M059J (cell line): ENCODE data around the gene FRMD4A. TPM values are rescaled to one million over a fixed set of nuclear protein-coding genes. Genes with fewer than 3 reads are reported as not detected.

Source experiments
- DNase-seq: peaks from one replicate; pipeline ENCODE4 v3.0.0-alpha.2; 2012; ENCODE audit warnings: low read depth
- total RNA-seq: library from RNA; depleted of rRNA; stranded (reverse); fragments of >200 nt; shearing (Covaris generic); gene quantifications from 2 replicates; pipeline ENCODE4 v1.2.3, GENCODE V29; 2014

The FRMD4A gene
- total RNA-seq, 1 experiment from 2014 or later: 10.8 TPM

- DNase-seq: no peak
Observed at GRCh38 chr10:13820964-13821337, 509.8 kb downstream of the FRMD4A start.

GRCh38 chr10:13820119-13820963 is 510.4 kb downstream of the FRMD4A start:
- DNase-seq: no peak

GRCh38 chr10:13816195-13816925 is 514.4 kb downstream of the FRMD4A start:
- peak; percentile 84 for DNase-seq

GRCh38 chr10:13815756-13816155 is 515.0 kb downstream of the FRMD4A start:
- peak; percentile 63 for DNase-seq

DNA sequence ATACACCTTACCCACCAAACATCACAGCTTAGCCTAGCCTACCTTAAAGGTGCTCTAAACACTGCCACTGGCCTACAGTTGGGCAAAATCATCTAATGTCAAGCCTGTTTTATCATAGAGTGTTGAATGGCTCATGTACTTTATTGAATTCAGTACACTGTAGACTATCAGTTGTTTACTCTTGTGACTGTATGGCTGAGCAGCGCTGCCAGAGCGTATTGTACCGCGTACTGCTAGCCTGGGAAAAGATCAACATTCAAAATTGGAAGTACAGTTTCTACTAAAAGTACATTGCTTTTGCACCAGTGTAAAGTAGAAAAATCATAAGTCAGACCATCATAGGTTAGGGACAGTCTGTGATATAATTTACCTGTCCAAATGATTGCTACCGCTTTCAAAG is 517.2 kb downstream of the FRMD4A start:
- no peak for DNase-seq

DNA sequence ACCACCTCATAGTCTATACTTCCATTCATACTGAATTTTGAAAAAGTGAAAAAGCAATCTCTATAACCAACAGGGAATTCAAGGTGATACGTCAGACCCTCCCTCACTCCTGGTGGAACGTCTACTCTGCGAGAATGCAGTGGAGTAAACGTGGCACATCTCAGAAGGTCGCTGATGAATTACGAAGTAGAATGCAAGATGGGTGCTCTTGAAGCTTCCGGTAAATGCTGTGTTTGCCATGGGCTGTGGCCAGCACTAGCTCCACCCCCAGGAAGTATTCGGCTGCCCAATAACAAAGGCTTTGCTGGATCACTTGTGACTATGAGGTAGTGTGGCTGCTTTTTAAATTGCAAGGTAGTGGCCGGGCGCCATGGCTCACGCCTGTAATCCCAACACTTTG is 517.9 kb downstream of the FRMD4A start:
- DNase-seq: no peak

GRCh38 chr10:13810568-13810967 is 520.2 kb downstream of the FRMD4A start:
- no peak for DNase-seq

DNA sequence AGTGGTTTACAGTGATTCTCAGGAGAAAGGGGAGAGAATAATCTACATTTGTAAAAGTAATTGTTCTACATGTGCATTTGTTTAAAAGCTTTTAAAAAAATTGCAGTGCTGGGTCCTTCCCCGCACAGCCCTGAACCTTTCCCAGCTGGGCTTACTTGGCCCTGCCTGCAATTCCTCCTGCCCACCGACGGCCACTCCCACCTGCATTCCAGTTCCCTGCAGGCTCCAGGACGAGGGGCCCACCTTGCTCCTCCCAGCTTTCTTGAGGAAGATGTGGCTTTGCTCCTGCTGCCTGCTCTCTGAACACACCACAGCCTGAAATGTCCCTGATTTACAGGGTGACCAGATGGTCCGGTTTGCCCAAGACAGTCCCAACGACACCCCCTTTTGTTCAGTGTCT is 521.3 kb downstream of the FRMD4A start:
- DNase-seq: no peak

GRCh38 chr10:13808556-13809391 is 522.0 kb downstream of the FRMD4A start:
- peak; percentile 75 for DNase-seq

DNA sequence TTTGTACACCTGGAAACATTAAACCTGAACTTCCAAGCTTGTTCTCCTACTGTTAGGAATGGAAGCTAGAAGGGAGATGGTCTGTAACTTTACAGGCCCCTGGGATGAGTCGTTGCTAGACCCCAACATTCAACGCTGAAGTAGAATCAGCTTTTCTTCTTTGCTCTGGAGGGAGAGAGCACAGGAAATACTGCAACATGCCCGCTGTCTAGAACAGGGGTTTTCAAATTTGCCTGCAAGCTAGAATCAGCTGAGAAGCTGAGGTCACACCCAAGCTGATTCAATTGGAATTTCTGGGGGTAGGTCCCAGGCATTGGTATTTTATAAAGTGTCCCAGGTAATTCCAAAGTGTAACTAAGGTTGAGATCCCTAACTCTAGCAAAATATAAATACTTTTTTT is 524.3 kb downstream of the FRMD4A start:
- no peak for DNase-seq

- DNase-seq: peak; percentile 81
Observed at GRCh38 chr10:13803566-13804554, 526.9 kb downstream of the FRMD4A start.

GRCh38 chr10:13801907-13802288 is 528.8 kb downstream of the FRMD4A start:
- peak; percentile 35 for DNase-seq

- DNase-seq: no peak
Observed at GRCh38 chr10:13801156-13801906, 529.4 kb downstream of the FRMD4A start.

- DNase-seq: no peak
Observed at GRCh38 chr10:13797164-13797563, 533.6 kb downstream of the FRMD4A start.

GRCh38 chr10:13795653-13796555 is 534.8 kb downstream of the FRMD4A start:
- DNase-seq: no peak

DNA sequence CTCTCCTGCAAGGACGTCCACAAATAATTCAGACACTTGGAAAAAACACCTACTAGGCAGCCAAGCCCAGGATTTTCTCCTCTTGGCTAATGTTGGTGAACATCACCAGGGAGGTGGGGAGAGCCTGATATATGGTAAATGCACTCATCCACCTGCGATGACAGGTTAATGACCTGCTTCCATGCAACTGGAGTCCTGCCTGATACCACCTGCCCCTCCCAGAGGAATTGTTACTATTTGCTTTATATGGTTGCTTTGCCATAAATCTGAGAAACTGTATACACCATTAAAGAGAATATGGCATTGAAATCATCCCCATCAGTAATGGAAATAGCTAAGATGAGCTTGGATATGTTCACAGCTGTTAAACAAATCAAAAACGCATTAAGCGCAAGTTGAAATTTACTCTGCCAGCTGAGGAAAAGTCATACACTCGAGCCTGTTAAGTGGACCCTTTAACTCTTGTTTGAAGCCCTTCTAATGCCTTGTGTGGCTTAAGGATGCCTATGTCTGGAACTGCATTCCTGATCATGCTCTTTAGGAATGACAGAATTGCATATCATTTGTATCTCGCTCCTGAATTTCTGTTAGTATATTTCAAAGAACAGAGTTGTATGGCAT is 535.6 kb downstream of the FRMD4A start:
- DNase-seq: no peak

DNA sequence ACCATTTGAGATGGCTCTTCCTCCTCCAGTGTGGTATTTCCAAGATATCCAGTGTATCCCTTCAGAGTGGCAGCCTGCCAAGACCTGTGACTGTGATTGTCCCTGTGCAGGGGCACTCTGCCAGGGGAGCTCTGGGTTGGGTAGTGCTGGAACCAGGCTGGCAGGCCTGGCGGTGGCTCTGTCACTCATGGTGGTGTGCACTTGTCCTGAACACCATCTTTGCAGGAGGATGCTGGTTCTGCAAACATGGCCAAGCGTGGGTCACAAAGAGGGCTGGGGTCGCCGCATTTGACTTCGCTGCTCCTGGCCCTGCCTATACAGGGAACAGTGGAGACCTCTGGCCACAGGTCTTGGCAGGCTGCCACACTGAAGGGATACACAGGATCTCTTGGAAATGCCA is 538.7 kb downstream of the FRMD4A start:
- DNase-seq: no peak

DNA sequence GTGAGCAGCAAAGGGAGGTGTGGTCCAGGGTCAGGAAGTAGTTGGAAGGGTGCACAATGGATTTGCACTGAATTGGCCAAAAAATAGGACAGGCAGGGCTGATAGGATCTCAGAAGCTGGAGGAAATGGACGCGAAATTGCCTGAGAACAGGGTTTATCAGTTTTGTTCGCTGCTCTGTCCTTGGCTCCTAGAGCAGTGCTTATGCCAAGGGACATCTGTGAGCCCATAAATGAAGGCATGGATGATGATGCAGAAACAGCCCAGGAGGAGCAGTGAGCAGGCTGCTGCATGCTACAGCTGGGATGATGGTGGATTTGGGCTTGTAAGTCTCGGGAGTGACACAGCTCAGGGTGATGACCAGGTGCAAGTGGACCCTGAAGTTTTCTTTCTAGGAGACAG is 539.2 kb downstream of the FRMD4A start:
- DNase-seq: no peak

DNA sequence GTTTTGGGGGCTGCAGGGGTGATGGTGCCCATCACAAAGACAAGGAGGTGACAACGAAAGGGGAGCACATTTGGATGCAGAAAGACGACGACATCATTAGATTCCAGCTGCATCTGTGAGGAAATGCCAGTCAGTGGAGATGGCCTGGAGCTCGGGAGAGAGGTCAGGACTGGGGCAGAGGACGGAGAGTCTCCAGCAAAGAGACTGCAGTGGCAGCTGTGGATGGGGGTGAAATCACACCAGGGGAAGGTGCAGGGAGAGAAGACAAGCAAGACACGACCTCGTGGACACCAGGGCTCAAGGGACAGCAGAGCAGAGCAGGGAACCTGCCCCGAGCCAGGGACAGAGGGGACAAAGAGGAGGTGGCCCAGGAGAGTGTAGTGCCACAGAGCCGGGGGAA is 540.5 kb downstream of the FRMD4A start:
- DNase-seq: no peak
